Ishikawa (cell line): ENCODE measurements around the gene DPM1.

ENCODE experiments used
- CEBPB ChIP-seq: IDR thresholded peaks from 2 replicates; pipeline ENCODE4 v1.6.1; 2012
- CREB1 ChIP-seq: IDR thresholded peaks from 2 replicates; pipeline ENCODE4 v1.6.1; 2012; ENCODE audit warnings: low read depth
- EGR1 ChIP-seq: IDR thresholded peaks from 2 replicates; pipeline ENCODE4 v1.6.1; 2012
- EP300 ChIP-seq: IDR thresholded peaks from 2 replicates; pipeline ENCODE4 v1.6.1; 2012; ENCODE audit warnings: borderline replicate concordance
- FOXM1 ChIP-seq: IDR thresholded peaks from 2 replicates; pipeline ENCODE4 v1.6.1; 2012; ENCODE audit warnings: low read depth, borderline replicate concordance
- NFIC ChIP-seq: IDR thresholded peaks from 2 replicates; pipeline ENCODE4 v1.6.1; 2012
- RAD21 ChIP-seq: IDR thresholded peaks from 2 replicates; pipeline ENCODE4 v1.6.1; 2012; ENCODE audit warnings: low read depth
- TAF1 ChIP-seq: IDR thresholded peaks from 2 replicates; pipeline ENCODE4 v1.6.1; 2012; ENCODE audit warnings: low read depth, mild to moderate bottlenecking
- TCF12 ChIP-seq: IDR thresholded peaks from 2 replicates; pipeline ENCODE4 v1.6.1; 2012; ENCODE audit warnings: low read depth
- TEAD4 ChIP-seq: IDR thresholded peaks from 2 replicates; pipeline ENCODE4 v1.6.1; 2012
- YY1 ChIP-seq: IDR thresholded peaks from 2 replicates; pipeline ENCODE4 v1.6.1; 2012; ENCODE audit warnings: low read depth
- ZBTB7A ChIP-seq: IDR thresholded peaks from 2 replicates; pipeline ENCODE4 v1.6.1; 2012; ENCODE audit warnings: low read depth
- TF ChIP-seq, protein P1 (sequence below): IDR thresholded peaks from 2 replicates; pipeline ENCODE4 v1.6.1; 2012; ENCODE audit warnings: low read depth, mild to moderate bottlenecking
- TF ChIP-seq, protein P2 (sequence below): IDR thresholded peaks from 2 replicates; pipeline ENCODE4 v1.6.1; 2012
- TF ChIP-seq, protein P3 (sequence below): IDR thresholded peaks from 2 replicates; pipeline ENCODE4 v1.6.1; 2012

Gene DPM1

DNA sequence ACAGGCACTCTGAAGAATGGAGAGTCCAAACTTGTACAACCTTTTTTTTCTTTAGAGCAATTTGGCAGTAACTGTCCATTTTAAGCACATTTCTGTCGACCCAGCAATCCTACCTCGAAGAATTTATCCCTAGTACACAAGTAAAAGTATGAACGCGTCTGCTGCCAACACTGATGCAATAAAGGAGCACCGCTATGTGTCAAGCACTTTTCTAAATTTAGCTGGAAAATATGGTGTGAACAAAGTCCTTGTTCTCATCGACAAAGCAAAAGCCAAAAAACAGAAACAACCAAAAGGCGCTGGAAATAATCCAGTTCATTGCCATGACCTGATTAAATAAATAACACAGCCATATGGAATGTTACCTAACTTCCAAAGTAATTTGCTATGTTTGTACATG is 1.1 kb downstream of the DPM1 start:
- TF ChIP-seq, protein P1, sequence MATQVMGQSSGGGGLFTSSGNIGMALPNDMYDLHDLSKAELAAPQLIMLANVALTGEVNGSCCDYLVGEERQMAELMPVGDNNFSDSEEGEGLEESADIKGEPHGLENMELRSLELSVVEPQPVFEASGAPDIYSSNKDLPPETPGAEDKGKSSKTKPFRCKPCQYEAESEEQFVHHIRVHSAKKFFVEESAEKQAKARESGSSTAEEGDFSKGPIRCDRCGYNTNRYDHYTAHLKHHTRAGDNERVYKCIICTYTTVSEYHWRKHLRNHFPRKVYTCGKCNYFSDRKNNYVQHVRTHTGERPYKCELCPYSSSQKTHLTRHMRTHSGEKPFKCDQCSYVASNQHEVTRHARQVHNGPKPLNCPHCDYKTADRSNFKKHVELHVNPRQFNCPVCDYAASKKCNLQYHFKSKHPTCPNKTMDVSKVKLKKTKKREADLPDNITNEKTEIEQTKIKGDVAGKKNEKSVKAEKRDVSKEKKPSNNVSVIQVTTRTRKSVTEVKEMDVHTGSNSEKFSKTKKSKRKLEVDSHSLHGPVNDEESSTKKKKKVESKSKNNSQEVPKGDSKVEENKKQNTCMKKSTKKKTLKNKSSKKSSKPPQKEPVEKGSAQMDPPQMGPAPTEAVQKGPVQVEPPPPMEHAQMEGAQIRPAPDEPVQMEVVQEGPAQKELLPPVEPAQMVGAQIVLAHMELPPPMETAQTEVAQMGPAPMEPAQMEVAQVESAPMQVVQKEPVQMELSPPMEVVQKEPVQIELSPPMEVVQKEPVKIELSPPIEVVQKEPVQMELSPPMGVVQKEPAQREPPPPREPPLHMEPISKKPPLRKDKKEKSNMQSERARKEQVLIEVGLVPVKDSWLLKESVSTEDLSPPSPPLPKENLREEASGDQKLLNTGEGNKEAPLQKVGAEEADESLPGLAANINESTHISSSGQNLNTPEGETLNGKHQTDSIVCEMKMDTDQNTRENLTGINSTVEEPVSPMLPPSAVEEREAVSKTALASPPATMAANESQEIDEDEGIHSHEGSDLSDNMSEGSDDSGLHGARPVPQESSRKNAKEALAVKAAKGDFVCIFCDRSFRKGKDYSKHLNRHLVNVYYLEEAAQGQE: no peak
- TF ChIP-seq YY1 (no peak), CREB1 (no peak), TAF1 (no peak), CEBPB (no peak)
- TF ChIP-seq, protein P2, sequence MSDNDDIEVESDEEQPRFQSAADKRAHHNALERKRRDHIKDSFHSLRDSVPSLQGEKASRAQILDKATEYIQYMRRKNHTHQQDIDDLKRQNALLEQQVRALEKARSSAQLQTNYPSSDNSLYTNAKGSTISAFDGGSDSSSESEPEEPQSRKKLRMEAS: no peak

DNA sequence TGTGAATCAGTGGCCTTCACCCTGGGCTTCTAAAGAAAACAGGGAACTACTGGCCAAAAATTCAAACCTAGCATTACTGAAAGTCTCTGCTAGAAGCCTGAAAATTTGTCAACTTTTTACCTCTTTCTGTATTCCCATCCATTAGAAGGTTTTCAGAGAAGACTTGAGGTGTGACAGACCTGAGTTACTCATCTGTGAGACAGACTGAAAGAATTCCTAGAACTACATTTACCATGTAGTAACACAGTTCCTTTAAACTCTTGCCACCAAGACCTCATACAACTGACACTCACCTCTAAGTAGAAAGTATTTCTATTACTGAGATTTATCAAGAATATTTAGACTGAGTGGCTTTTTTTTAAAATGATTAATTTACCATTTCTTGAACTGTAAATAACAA is 4.5 kb downstream of the DPM1 start:
- TF ChIP-seq EGR1: no peak
- no peak for TF ChIP-seq TEAD4
- no peak for TF ChIP-seq TCF12
- no peak for TF ChIP-seq CREB1
- TF ChIP-seq, protein P3, sequence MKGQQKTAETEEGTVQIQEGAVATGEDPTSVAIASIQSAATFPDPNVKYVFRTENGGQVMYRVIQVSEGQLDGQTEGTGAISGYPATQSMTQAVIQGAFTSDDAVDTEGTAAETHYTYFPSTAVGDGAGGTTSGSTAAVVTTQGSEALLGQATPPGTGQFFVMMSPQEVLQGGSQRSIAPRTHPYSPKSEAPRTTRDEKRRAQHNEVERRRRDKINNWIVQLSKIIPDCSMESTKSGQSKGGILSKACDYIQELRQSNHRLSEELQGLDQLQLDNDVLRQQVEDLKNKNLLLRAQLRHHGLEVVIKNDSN: no peak
- TF ChIP-seq EP300: no peak
- TF ChIP-seq TAF1: no peak

DNA sequence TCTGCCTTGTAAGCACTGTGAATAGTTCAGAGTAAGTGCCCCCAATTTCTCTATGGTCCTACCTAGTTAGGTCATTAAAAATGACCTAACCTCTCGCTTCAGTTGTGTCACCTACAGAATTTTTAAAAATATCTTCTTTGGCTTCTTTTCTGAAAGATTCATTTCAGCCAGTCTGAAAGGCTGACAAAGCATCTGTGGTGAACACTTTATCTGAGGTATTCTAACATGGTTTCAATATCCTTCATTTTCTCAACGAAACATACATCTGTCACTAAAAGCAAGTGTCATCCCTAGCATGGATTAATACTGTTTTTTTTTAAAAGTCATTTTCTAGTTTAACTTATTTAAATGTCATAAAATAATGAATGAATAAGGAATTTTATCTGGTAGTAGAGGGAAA is 5.1 kb downstream of the DPM1 start:
- no peak for TF ChIP-seq CREB1

DNA sequence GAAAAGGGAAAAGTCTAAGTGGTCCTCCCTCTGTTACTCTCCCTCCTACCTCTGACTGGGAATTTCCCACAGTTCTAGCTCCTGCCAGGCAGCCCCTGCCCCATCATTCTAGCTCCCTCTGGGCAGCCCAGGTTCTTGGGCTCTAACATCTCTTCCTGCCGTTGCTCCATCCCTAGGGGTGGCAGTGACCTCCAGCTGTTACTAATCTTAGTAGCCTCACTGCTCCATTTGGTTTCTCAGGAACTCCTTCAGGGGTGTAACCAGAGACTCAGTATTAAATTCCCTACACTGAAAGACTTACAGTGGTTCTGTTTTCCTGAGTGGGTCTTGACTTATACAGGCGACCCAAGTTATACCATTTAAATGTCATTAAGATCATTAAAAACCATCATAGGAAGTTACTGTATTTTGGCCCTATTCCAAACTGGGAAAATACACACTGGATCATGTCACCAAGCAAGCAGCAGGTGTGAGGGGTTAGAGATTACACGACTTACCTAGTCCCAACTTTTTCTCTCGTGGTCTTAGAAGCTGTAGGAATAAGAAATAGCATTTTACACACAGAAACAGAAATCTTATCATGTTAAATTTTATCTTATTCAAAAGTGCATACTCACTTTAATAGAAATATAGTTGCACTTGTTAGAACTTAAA is 10.1 kb downstream of the DPM1 start:
- TF ChIP-seq, protein P2: no peak
- no peak for TF ChIP-seq NFIC

DNA sequence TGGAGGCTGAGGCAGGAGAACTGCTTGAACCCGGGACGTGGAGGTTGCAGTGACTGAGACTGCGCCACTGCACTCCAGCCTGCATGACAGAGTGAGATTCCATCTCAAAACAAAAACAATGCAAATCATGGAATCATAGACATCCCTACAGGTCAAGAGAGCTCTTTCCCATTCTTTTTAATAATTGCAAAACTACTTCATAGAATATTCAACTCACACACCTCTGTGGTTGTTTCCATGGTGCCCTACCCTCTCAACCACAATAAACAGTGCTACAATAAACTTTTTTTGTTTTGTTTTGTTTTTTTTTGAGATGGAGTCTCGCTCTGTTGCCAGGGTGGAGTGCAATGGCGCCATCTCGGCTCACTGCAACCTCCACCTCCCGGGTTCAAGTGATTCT is 15.3 kb downstream of the DPM1 start:
- TF ChIP-seq TEAD4: no peak
- TF ChIP-seq RAD21: no peak
- TF ChIP-seq CREB1: no peak
- TF ChIP-seq, protein P1: no peak
- no peak for TF ChIP-seq CEBPB

DNA sequence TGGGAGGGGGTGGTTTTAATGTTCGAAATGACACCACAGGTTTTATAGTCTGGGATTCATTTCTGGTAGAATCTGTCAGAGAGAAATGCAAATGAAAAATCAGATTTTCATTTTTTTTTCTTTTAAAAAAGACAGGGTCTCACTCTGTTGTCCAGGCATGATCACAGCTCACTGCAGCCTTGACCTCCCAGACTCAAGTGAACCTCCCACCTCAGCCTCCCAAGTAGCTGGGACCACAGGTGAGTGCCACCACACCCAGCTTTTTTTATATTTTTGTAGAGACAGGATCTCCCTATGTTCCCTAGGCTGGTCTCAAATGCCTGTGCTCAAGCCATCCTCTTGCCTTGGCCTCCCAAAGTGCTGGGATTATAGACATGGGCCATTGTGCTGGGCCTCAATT is 24.7 kb downstream of the DPM1 start:
- no peak for TF ChIP-seq FOXM1

DNA sequence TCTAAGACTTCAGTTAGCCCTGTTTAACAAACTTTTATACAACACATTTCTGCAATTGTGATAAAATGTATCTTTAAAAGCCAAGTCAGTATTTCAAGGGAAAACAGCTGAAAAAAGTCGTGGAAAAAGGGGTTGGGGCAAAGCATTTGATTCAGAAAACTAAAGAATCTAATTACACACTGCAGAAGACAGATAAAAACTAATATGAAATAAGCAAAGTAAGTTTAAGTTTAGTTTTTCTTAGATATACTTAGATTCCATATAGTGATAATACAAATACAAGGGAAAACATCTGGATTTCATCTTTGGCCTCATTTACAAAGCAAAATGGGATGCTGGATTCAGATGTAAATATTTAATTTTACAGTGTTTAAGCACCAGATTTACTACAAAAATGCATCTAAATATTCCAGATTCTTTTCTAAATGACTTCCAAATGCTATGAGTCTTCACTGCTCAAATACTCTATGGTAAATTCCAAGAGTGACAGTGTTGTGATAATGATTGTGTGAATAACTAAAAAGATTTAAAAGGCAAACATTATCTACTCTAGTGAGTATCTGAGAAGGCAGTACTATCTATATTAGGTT is 25.5 kb downstream of the DPM1 start:
- TF ChIP-seq RAD21 (no peak), NFIC (no peak), EGR1 (no peak), CEBPB (no peak), ZBTB7A (no peak), TAF1 (no peak), YY1 (no peak), TEAD4 (no peak), CREB1 (no peak), FOXM1 (no peak), EP300 (no peak), TCF12 (no peak)
- TF ChIP-seq, protein P1: no peak
- TF ChIP-seq, protein P3: no peak
- TF ChIP-seq, protein P2: no peak
